Mucosa of rectum (tissue), 2 donors: Measurements from ENCODE around the gene SMARCA1.

Experiments
- H3K27ac ChIP-seq, 2 donors: one replicate each; pipeline ENCODE4 v1.7.0; 2013; ENCODE audit warnings: inconsistent platforms in 2 of 2, low read depth in 2 of 2, low read length in 2 of 2
- H3K27me3 ChIP-seq, 2 donors: one replicate each; pipeline ENCODE4 v1.7.0; 2013; ENCODE audit warnings: low read length in 2 of 2; ENCODE audit not compliant: control insufficient read depth in 2 of 2, insufficient read depth in 2 of 2
- H3K36me3 ChIP-seq, 2 donors: one replicate each; pipeline ENCODE4 v1.7.0; 2013; ENCODE audit warnings: low read length in 2 of 2; ENCODE audit not compliant: control insufficient read depth in 2 of 2, insufficient read depth in 2 of 2
- H3K4me1 ChIP-seq, 2 donors: one replicate each; pipeline ENCODE4 v1.7.0; 2013; ENCODE audit warnings: low read length in 2 of 2, mild to moderate bottlenecking in 1 of 2; ENCODE audit not compliant: control insufficient read depth in 2 of 2, insufficient read depth in 2 of 2
- H3K4me3 ChIP-seq, 2 donors: one replicate each; pipeline ENCODE4 v1.7.0; 2013; ENCODE audit warnings: low read length in 2 of 2
- H3K9ac ChIP-seq, 2 donors: one replicate each; pipeline ENCODE4 v1.7.0; 2013; ENCODE audit warnings: low read length in 2 of 2, low read depth in 1 of 2, mild to moderate bottlenecking in 1 of 2
- H3K9me3 ChIP-seq, 2 donors: one replicate each; pipeline ENCODE4 v1.7.0; 2013; ENCODE audit warnings: low read length in 2 of 2; ENCODE audit not compliant: control insufficient read depth in 2 of 2
- donor health status: healthy.
- donor health status: Normal muscosa, but diverticular disease.

The SMARCA1 gene

GRCh38 chrX:129529685-129530281 lies 6.5 kb upstream of the SMARCA1 start:
- H3K27me3 ChIP-seq, result peaks cover 0 to 6% of the 10 kb centered on the region in 2 donors
- H3K9ac ChIP-seq, result no peak overlapping the region
- H3K4me3 ChIP-seq, result no peak overlapping the region
- no peaks in the 10 kb centered on the region for H3K4me1 ChIP-seq
- H3K27ac ChIP-seq, result no peak overlapping the region
- no peaks in the 10 kb centered on the region for H3K36me3 ChIP-seq
- no peaks in the 10 kb centered on the region for H3K9me3 ChIP-seq

- Histone ChIP-seq H3K27ac (no peak overlapping the region), H3K36me3 (no peaks in the 10 kb centered on the region), H3K9ac (no peak overlapping the region), H3K27me3 (peaks cover 3% of the 10 kb centered on the region in 2 donors), H3K4me3 (no peak overlapping the region), H3K4me1 (no peaks in the 10 kb centered on the region), H3K9me3 (no peaks in the 10 kb centered on the region)
Measured at GRCh38 chrX:129525896-129526295, 2.6 kb upstream of the SMARCA1 start.

GRCh38 chrX:129525162-129525561 lies 1.9 kb upstream of the SMARCA1 start:
- H3K4me1 ChIP-seq, result no peaks in the 10 kb centered on the region
- no peak overlapping the region for H3K27ac ChIP-seq
- no peaks in the 10 kb centered on the region for H3K36me3 ChIP-seq
- no peak overlapping the region for H3K9ac ChIP-seq
- H3K27me3 ChIP-seq, result peaks cover 3% of the 10 kb centered on the region in 2 donors
- H3K4me3 ChIP-seq, result no peak overlapping the region
- no peaks in the 10 kb centered on the region for H3K9me3 ChIP-seq

GRCh38 chrX:129524250-129524850 lies 1.1 kb upstream of the SMARCA1 start:
- Histone ChIP-seq H3K4me3 (no peak overlapping the region), H3K4me1 (no peaks in the 10 kb centered on the region), H3K27me3 (peaks cover 3% of the 10 kb centered on the region in 2 donors), H3K9me3 (no peaks in the 10 kb centered on the region), H3K36me3 (no peaks in the 10 kb centered on the region), H3K27ac (no peak overlapping the region), H3K9ac (no peak overlapping the region)

- Histone ChIP-seq H3K27ac (peak overlapping the region; percentile 58 to 71), H3K4me1 (no peaks in the 10 kb centered on the region), H3K27me3 (peaks cover 3 to 5% of the 10 kb centered on the region in 2 donors), H3K9ac (peak overlapping the region in 1 of 2 donors; percentile 64), H3K4me3 (peak overlapping the region; percentile 54), H3K9me3 (no peaks in the 10 kb centered on the region), H3K36me3 (no peaks in the 10 kb centered on the region)
Measured at GRCh38 chrX:129522184-129523078, 859 bp downstream of the SMARCA1 start.

GRCh38 chrX:129520151-129520550 lies 3.1 kb downstream of the SMARCA1 start:
- no peak overlapping the region for H3K4me3 ChIP-seq
- no peaks in the 10 kb centered on the region for H3K4me1 ChIP-seq
- peaks cover 3 to 5% of the 10 kb centered on the region in 2 donors for H3K27me3 ChIP-seq
- no peak overlapping the region for H3K27ac ChIP-seq
- H3K9me3 ChIP-seq, result no peaks in the 10 kb centered on the region
- H3K36me3 ChIP-seq, result no peaks in the 10 kb centered on the region
- no peak overlapping the region for H3K9ac ChIP-seq

GRCh38 chrX:129516402-129516801 lies 6.9 kb downstream of the SMARCA1 start:
- Histone ChIP-seq H3K27ac (no peak overlapping the region), H3K4me1 (no peaks in the 10 kb centered on the region), H3K9ac (no peak overlapping the region), H3K27me3 (peaks cover 0 to 2% of the 10 kb centered on the region in 2 donors), H3K9me3 (no peaks in the 10 kb centered on the region), H3K4me3 (no peak overlapping the region), H3K36me3 (no peaks in the 10 kb centered on the region)

GRCh38 chrX:129512409-129512808 lies 10.9 kb downstream of the SMARCA1 start:
- H3K27me3 ChIP-seq, result no peaks in the 10 kb centered on the region
- no peaks in the 10 kb centered on the region for H3K36me3 ChIP-seq
- H3K9ac ChIP-seq, result no peak overlapping the region
- no peak overlapping the region for H3K27ac ChIP-seq
- H3K4me3 ChIP-seq, result no peak overlapping the region
- no peaks in the 10 kb centered on the region for H3K9me3 ChIP-seq
- no peaks in the 10 kb centered on the region for H3K4me1 ChIP-seq

GRCh38 chrX:129511689-129512088 lies 11.6 kb downstream of the SMARCA1 start:
- no peak overlapping the region for H3K9ac ChIP-seq
- H3K27me3 ChIP-seq, result no peaks in the 10 kb centered on the region
- H3K27ac ChIP-seq, result no peak overlapping the region
- no peaks in the 10 kb centered on the region for H3K9me3 ChIP-seq
- H3K36me3 ChIP-seq, result no peaks in the 10 kb centered on the region
- H3K4me1 ChIP-seq, result no peaks in the 10 kb centered on the region
- H3K4me3 ChIP-seq, result no peak overlapping the region

GRCh38 chrX:129510331-129510730 lies 13.0 kb downstream of the SMARCA1 start:
- Histone ChIP-seq H3K36me3 (no peaks in the 10 kb centered on the region), H3K27ac (no peak overlapping the region), H3K4me3 (no peak overlapping the region), H3K4me1 (no peaks in the 10 kb centered on the region), H3K9me3 (no peaks in the 10 kb centered on the region), H3K27me3 (no peaks in the 10 kb centered on the region), H3K9ac (no peak overlapping the region)
